Skin epidermis (tissue), 12 donors: ENCODE results near the gene GGPS1.
A peak's percentile ranks its signal among the peaks of the same experiment; 100 is the strongest.
"Not testable (repeated sequence)": the region's sequence is repeated elsewhere in the genome, so short reads cannot be mapped to it uniquely, and the experiment has no call there.

ENCODE experiments used
- H3K27ac ChIP-seq, 21 experiments: fragments of 200-600 bp; sonication (generic) in 11 of 21; one replicate each; pipeline ENCODE4 v1.5.0; 2020; ENCODE audit warnings: mild to moderate bottlenecking in 3 of 21, inconsistent platforms in 2 of 21, moderate library complexity in 2 of 21
- H3K4me3 ChIP-seq, 7 experiments: fragments of 200-600 bp; sonication (generic) in 2 of 7; one replicate each; pipeline ENCODE4 v1.5.0; 2020; ENCODE audit warnings: inconsistent platforms in 2 of 7, mild to moderate bottlenecking in 2 of 7, moderate library complexity in 1 of 7

The GGPS1 gene

DNA sequence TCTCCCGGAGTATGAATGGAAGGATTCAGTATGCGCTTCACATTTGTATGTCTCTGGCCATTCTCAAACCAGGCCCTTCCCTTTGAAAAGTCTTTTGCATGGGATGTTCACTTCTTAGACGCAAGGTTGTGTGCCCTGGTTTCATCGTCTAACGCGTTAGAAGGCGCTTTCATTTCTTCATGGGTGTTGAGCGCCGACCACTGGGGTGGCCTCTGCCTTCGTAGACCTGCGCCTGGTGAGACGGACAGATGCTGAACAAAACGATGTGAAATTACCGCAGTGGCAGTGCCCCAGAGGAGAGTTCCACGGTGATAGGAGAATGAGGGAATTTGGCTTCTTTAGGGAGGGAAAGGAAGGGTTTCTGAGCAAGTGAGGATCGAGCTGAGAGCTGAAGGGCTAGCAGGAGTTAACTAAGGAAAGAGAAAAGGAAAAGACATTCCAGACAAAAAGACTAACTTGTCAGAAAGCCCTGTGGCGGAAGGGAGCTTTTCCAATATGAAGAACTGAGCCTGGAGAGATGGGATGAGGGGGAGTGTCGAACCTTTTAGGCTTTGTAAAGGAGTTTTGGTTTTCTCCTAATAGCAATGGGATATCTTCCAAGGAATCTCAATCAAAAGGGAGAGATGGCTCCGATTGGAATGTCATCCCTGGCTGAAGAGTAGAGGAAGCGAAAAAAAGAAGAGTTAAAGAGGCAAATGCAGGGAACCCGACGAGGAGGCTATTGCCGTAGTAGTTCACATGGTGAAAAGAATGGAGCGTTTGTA, 951 bp downstream of the GGPS1 start:
- H3K27ac ChIP-seq, result peak overlapping the region in 20 of 21 experiments; percentile 79 to 98 (median 87)
- peak overlapping the region; percentile 53 to 99 (median 82) for H3K4me3 ChIP-seq

GRCh38 chr1:235330918-235331285, 2.5 kb downstream of the GGPS1 start:
- no peak overlapping the region for H3K4me3 ChIP-seq
- peak overlapping the region in 4 of 21 experiments; percentile 90 to 98 (median 92) for H3K27ac ChIP-seq

- Histone ChIP-seq H3K4me3 (no peak overlapping the region), H3K27ac (no peak overlapping the region)
Observed at GRCh38 chr1:235331401-235331800, 3.0 kb downstream of the GGPS1 start.

GRCh38 chr1:235336903-235337302, 8.5 kb downstream of the GGPS1 start:
- Histone ChIP-seq H3K4me3 (no peak overlapping the region), H3K27ac (peak overlapping the region in 2 of 21 experiments; percentile 14 to 59)

- Histone ChIP-seq H3K27ac (no peak overlapping the region), H3K4me3 (no peak overlapping the region)
Observed at GRCh38 chr1:235339746-235340145, 11.4 kb downstream of the GGPS1 start.

DNA sequence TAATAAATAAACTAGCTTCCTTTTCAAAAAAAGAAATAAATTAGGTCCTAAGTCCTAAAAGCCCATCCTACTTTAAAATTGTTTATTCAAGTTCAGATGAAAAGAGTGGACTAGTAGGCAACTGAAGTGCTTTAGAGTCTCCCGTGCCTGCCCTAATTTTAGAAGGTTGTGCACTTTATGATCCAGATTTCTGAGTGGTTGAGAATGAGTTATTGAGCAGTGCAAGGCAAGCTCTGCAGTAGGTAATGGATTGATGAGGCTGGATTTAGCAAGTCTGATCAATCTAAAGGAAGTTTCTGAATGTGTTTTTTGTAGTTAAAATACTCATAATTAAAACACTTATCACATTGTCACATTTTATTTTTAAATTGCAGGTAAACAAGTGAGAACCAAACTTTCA, 13.0 kb downstream of the GGPS1 start:
- Histone ChIP-seq H3K4me3 (no peak overlapping the region), H3K27ac (no peak overlapping the region)

GRCh38 chr1:235342039-235342438, 13.7 kb downstream of the GGPS1 start:
- H3K27ac ChIP-seq, result no peak overlapping the region
- H3K4me3 ChIP-seq, result no peak overlapping the region

DNA sequence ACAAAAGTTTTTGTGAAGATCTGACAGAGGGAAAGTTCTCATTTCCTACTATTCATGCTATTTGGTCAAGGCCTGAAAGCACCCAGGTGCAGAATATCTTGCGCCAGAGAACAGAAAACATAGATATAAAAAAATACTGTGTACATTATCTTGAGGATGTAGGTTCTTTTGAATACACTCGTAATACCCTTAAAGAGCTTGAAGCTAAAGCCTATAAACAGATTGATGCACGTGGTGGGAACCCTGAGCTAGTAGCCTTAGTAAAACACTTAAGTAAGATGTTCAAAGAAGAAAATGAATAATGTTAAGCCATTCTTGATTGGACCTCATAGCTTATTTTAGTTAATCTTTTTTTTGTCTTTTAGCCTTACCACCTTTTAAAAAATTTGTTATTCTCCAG, 14.1 kb downstream of the GGPS1 start:
- H3K4me3 ChIP-seq, result no peak overlapping the region
- H3K27ac ChIP-seq, result no peak overlapping the region

DNA sequence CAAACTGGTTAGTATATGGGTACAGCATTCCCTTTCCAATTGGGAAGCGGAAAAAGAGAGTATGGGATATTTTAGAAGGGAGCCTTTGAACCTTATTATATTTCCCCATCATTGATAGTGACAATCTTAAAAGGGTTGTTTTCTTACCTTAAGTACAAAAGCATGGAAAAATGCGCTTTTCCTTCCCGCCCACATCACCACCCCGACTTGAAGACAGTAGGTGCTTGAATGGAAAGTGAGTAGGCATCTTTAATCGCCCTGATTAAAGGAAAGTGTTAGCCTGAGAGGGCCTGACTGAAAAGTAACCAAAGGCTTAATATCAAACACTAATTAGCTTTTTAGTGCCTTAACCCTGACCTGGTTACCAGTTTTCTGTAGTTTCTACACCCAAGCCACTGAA, 15.4 kb downstream of the GGPS1 start:
- no peak overlapping the region for H3K27ac ChIP-seq
- H3K4me3 ChIP-seq, result no peak overlapping the region

GRCh38 chr1:235351441-235351840, 23.1 kb downstream of the GGPS1 start:
- Histone ChIP-seq H3K27ac (no peak overlapping the region), H3K4me3 (no peak overlapping the region)

GRCh38 chr1:235351898-235352297, 23.5 kb downstream of the GGPS1 start:
- Histone ChIP-seq H3K4me3 (no peak overlapping the region), H3K27ac (no peak overlapping the region)

DNA sequence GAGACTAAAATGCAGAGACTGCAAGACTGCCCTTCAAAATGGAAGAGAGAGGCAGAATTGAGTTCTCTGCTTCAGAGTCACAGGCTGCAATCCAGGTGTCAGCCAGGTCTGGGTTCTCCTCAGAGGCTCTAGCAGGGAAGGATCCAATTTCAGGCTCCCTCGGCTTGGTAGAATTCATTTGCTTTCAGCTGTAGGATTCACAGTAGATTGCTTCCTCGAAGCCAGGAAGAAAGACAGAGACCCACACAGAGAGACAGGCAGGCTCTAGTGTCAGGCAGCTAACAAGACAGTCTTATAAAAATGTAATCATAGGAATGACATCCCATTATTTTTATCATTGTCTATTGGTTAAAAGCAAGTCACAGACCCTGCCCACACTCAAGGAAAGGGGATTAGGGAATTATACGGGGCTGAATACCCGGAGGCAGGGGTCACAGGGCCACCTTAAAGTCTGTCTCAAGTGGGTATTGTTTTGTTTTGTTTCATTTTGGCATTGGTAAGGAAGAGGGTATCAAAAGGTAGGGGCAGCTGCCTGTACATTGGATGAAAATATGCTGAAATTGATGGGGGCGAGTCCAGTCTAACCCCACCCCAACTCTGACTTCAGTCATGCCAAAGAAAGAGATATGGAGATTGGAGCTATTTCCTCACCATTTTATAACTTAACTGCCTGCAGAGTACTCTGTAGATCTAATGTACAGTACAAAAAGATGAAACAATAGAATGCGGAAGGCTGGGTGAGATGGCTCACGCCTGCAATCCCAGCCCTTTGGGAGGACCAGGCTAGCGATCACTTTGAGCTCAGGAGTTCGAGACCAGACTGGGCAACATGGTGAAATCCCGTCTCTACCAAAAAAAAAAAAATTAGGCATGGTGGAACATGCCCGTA, 29.4 kb downstream of the GGPS1 start:
- Histone ChIP-seq H3K4me3 (no peak overlapping the region), H3K27ac (no peak overlapping the region)

DNA sequence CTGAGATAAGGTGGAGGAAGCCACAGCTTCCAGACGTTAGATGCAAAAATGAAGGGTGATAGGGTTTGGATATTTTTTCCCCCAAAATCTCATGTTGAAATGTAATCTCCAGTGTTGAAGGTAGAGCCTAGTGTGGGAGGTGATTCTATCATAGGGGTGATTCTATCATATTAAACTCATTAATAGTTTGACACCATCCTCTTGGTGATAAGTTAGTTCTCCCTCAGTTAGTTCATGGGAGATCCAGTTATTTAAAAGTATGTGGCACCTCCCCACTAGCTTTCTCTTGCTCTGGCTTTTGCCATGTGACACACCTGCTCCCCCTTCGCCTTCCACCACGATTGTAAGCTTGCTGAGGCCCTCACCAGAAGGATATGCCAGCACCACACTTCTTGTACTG, 30.5 kb downstream of the GGPS1 start:
- no peak overlapping the region for H3K4me3 ChIP-seq
- no peak overlapping the region for H3K27ac ChIP-seq

DNA sequence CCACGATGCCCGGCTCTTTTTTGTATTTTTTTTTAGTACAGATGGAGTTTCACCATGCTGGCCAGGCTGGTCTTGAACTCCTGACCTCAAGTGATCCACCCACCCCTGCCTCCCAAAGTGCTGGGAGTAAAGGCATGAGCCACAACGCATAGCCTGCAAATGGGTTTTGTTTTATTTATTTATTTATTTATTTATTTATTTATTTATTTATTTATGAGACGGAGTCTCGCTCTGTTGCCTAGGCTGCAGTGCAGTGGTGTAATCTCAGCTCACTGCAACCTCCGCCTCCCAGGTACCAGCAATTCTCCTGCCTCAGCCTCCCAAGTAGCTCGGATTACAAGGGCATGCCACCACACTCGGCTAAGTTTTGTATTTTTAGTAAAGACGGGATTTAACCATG, 35.8 kb downstream of the GGPS1 start:
- not testable (repeated sequence) for H3K4me3 ChIP-seq, H3K27ac ChIP-seq

DNA sequence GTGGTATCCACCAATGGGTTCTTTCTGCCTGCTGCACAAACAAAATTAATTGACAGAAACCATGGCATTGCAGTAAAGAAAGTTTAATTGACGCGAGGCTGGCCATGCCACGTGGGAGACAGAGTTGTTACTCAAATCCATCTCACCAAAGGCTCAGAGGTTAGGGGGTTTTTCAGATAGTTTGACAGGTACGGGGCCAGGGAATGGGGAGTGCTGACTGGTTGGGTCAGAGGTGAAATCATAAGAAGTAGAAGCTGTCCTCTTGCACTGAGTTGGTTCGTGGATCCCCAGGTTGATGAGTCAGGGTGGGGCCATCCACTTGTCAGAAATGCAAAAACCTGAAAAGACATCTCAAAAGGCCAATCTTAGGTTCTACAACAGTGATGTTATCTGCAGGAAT, 37.9 kb downstream of the GGPS1 start:
- peak overlapping the region in 4 of 21 experiments; percentile 78 to 89 (median 82) for H3K27ac ChIP-seq
- peak overlapping the region in 1 of 7 experiments; percentile 83 for H3K4me3 ChIP-seq

DNA sequence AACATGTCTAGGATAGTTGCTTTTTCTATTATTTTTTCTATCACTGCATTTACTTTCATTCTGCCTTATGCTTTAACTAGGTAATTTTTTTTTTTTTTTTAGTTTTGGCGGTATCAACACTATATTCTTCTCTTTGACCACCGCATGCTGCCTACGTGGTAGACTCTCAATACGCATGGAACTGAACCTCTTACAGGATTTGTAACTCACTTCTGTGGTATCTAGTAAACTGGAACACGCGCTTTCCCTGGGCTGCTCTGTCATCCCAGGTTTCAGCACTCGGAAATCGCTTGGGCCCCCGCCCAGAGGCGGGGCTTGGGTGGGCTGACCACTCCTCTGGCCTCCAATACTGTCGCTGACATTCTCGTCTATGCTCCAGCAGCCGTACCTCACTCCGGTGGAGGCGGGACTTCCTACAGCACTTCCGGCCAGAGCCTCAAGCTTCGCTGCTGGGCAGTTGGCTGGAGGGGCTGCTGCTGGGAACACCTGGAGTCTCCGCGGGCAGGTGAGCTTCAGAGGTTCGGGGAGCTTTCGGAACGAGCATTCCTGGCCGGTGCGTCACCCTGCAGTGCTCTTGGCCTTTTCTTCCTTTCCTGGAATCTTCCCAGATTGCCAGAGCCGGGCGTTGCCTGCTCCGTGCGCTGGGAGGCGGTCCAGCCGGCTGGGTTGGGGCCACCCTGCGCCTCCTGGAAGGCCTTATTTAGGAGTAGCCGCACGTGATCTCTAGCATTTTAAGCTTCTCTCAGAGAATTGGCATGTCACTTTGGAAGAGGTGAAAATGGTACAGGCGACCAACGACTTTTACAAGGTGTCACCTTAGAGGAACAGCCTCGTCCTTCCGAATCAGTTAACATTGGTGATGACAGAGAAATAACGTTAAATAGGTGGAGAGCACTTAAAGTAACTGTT, 38.9 kb downstream of the GGPS1 start, which contains the start of gene TBCE:
TSS of gene TBCE (plus strand) at position 428 of the 909 bp plus-strand sequence. CDS start 12,623 bp downstream, outside the sequence.
- peak within 1 kb of the TSS in 20 of 21 experiments; percentile 51 to 90 (median 80) for H3K27ac ChIP-seq
- peak within 1 kb of the TSS; percentile 44 to 83 (median 59) for H3K4me3 ChIP-seq

DNA sequence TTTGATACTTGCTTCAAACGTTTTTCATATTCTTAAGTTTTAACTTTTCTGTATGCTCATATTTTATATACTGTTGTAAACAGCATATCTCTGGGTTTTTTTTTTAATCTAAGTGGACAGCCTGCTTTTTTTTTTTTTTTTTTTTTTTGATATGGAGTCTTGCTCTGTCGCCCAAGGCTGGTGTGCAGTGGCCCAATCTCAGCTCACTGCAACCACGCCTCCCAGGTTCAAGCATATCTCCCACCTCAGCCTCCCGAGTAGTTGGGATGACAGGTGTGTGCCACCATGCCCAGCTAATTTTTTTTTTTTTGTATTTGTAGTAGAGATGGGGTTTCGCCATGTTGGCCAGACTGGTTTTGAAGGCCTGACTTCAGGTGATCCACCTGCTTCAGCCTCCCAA, 40.1 kb downstream of the GGPS1 start:
- Histone ChIP-seq H3K27ac (peak overlapping the region in 1 of 21 experiments; percentile 89), H3K4me3 (peak overlapping the region in 1 of 7 experiments; percentile 71)

- no peak overlapping the region for H3K4me3 ChIP-seq
- no peak overlapping the region for H3K27ac ChIP-seq
Observed at GRCh38 chr1:235369802-235370201, 41.4 kb downstream of the GGPS1 start.

- no peak overlapping the region for H3K4me3 ChIP-seq
Observed at GRCh38 chr1:235375919-235376605, 47.7 kb downstream of the GGPS1 start.

More at GRCh38 chr1:235375919-235376605, 47.7 kb downstream of the GGPS1 start:
- H3K27ac ChIP-seq, result no peak overlapping the region
